SK-MEL-5 (cell line): ENCODE measurements around the gene BABAM2. TPM values are rescaled to one million over a fixed set of nuclear protein-coding genes. Genes with fewer than 3 reads are reported as not detected.
"Not testable (repeated sequence)": the region's sequence is repeated elsewhere in the genome, so short reads cannot be mapped to it uniquely, and the experiment has no call there.

Experiments
- DNase-seq: peaks from one replicate; pipeline ENCODE4 v3.0.0-alpha.2; 2016; ENCODE audit warnings: low read depth, low spot score
- in situ Hi-C: cut with HindIII; loops from 2 replicates; pipeline ENCODE4 v1.10.0; 2016; ENCODE audit warnings: low sequenced_read_pairs, high pct_unique_total_duplicates, low pct_unique_long_range_greater_than_20kb
- total RNA-seq: library from RNA; depleted of rRNA; stranded (reverse); fragments of >200 nt; shearing (Covaris generic); gene quantifications from 2 replicates; pipeline ENCODE4 v1.2.3, GENCODE V29; 2014

Gene BABAM2
- total RNA-seq, 1 experiment from 2014 or later, result 50.7 TPM

- in situ Hi-C loops, result no loop called here
Observed at GRCh38 chr2:28320371-28320770, 429.8 kb downstream of the BABAM2 start.

DNA sequence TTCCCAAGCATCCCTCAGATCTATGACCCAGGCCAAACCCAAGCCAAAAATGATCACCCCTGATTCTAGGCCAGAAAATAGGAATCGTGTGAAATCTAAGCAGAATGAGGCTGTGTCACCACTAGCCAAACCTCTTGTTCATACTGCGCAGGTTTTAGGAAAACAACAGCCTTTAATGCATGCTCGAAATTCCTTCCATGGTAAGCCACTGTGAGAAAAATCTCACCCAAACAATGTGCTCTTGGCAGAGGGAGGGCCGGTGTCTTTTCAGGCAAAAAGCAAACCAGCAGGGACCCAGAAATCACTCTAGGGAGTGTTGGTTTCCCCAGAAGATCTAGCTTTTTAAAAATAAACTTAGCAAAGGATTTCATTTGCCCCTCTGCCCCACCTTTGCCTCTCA lies 430.9 kb downstream of the BABAM2 start:
- in situ Hi-C loops, result no loop called here
- DNase-seq, result no peak

More at GRCh38 chr2:28320371-28320770, 429.8 kb downstream of the BABAM2 start:
- DNase-seq, result no peak

GRCh38 chr2:28322051-28322450 lies 431.5 kb downstream of the BABAM2 start:
- DNase-seq, result no peak
- in situ Hi-C loops, result no loop called here

- no peak for DNase-seq
- in situ Hi-C loops, result no loop called here
Observed at GRCh38 chr2:28322456-28322855, 431.9 kb downstream of the BABAM2 start.

DNA sequence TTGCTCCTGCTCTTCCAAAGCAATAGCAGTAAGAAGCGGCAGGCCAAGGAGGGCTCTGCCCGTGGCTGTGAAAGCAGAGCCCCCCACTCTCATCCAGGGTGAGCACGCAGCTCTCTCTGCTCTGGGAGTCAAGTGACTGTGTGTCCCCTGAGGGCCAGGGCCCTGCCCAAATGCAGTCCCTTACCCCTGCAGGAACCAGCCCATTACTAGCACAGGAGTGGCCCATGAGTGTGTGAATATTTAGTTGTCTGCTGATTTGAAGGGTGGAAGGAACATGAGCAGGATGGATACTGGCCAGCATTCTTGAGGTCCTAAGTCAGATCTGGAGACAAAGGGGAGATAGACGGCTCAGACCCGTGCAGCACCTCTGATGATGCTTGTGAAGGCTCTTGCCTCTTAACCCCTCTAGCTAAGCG lies 432.5 kb downstream of the BABAM2 start:
- in situ Hi-C loops, result no loop called here
- DNase-seq, result no peak

DNA sequence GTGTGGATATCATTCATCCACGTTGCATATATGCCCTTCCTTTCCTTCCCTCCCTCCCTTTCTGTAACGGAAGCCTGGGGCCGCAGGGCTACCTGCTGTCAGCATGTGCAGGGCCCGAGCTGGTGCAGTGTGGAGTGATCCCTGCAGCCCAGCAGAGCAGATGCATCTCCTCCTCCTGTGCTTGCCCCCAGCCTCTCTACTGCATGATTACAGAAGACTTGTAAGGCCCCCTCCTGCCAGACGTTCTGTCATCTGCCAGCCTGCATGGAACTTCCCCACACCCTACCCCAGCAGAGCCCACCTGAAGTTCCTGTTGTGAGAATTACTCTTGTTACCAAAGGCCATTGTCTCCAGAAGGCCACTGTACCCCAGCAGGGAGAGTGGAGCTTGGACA lies 434.6 kb downstream of the BABAM2 start:
- in situ Hi-C loops, result no loop called here
- no peak for DNase-seq

- in situ Hi-C loops, result no loop called here
- no peak for DNase-seq
Observed at GRCh38 chr2:28325567-28326468, 435.3 kb downstream of the BABAM2 start.

GRCh38 chr2:28326469-28326805 lies 435.9 kb downstream of the BABAM2 start:
- no peak for DNase-seq
- in situ Hi-C loops, result no loop called here

DNA sequence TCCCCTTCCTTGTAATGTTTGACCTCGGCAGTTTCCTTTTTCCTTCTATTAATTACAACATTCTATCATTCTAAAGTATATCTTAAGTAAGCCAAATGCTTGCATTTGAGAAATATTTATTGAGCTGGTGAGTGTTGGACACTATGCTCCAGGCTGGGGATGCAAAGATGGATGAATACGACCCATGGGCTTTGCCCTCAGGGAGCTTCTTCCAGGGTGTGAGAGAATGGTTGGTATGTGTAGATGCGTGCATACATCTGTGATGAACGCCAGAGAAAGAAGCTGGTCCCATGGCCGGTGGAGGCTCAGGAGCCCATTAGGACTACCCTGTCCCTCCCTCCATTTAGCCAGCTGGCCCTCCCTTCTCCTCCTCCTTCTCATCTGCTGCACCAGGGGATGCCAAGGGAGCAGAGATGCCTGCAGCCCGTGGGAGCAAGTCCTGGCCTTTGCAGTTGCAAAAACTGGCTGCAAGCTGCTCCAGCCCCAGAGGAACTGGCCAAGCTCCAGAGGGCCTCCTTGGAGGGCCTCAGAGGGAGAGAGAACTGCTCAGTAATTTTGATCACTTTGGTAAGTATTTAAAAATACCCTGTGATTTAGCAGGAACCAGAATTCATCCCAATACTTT lies 436.5 kb downstream of the BABAM2 start:
- in situ Hi-C loops, result no loop called here
- no peak for DNase-seq

- in situ Hi-C loops, result no loop called here
- DNase-seq, result no peak
Observed at GRCh38 chr2:28327581-28327955, 437.0 kb downstream of the BABAM2 start.

GRCh38 chr2:28327956-28328922 lies 437.7 kb downstream of the BABAM2 start:
- DNase-seq, result peak; percentile 28

DNA sequence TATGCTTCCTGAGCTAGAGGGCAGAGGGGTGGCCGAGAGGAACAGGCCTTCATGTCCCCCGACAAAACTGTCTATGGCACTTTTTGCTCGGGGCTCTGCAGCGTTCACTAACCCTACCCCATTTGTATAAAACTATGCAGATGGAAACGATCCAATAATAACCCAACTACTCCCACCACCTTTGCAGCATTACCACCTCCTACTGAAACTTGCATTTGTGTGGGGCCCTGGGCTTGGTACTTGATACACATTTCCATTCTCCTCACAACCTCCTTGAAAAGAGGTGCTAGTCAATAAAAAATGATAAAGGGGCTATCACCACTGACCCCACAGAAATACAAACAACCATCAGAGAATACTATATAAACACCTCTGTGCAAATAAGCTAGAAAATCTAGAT lies 438.7 kb downstream of the BABAM2 start:
- DNase-seq, result no peak
- in situ Hi-C loops, result no loop called here

More at GRCh38 chr2:28327956-28328922, 437.7 kb downstream of the BABAM2 start:
- in situ Hi-C loops, result no loop called here

- in situ Hi-C loops, DNase-seq: not testable (repeated sequence)
Observed at GRCh38 chr2:28330722-28331121, 440.2 kb downstream of the BABAM2 start.

DNA sequence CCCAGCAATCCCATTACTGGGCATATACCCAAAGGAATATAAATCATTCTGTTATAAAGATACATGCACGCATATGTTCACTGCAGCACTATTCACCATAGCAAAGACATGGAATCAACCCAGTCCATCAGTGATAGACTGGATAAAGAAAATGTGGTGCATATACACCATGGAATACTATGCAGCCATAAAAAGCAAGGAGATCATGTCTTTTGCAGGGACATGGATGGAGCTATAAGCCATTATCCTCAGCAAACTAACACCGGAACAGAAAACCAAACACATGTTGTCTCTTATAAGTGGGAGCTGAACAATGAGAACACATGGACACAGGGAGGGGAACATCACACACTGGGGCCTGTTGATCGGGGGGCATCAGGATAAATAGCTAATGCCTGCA lies 441.3 kb downstream of the BABAM2 start:
- DNase-seq, in situ Hi-C loops: not testable (repeated sequence)

- no peak for DNase-seq
Observed at GRCh38 chr2:28332696-28333095, 442.2 kb downstream of the BABAM2 start.

DNA sequence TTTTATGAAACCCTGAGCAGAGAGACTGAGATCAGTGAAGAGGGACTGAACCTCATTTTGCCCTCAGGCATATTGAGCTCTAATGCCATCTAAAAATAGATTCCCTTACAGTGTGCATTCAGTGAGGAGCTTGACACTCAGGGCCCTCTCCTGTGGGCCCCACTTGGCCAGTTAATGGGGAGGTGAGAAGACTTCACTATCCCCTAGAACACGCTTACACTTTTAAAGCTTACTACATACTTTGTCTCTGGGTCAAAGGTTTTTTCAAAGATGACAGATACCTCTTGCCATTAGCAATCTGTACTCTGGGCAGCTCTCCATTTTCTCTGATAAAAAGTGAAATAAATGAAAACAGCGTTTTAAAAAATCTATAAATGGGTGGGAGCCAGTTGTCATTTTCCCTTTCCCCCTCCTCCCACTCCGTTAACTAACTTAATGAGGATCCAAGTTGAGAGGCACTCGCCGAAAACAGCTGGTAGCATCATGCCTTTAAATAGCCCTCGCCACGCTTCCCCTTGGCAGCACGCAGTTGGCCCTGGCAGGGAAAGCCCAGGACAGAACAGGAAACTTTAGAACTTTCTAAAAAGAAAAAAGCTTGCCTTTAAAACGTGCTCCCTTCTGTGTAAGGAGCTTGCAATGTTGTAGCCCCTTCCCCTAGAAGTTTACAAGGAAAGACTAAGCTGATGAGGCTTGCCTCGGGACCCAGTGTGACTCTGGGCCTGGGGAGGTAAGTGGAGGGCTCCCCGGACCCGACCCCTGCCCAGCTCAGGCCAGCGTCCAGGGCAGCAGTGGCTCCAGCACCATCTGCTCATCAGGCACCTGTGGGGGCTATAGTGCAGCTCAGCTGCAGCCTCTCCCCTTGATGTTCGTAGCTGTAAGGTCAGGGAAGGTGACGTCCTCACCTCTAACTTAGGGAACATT lies 443.3 kb downstream of the BABAM2 start:
- in situ Hi-C loops, result no loop called here
- DNase-seq, result peak; percentile 30

More at GRCh38 chr2:28332696-28333095, 442.2 kb downstream of the BABAM2 start:
- in situ Hi-C loops, result no loop called here

DNA sequence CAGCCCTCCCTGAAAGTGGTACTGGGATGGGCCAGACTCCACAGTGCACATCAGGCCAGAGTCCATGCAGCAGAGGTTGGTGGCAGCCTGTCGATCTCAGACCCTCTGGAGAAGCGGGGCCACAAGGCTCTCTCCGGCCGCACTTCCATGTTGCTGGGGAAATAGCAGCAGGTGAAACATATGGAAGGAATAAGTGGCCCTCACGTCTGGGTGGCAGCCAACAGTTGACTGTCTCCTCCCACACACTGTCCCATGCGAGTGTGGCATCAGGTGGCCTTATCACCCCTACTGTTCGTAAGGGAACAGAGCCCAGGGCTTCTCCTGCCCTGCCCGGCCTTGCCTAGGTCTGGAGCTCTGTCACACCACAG lies 444.0 kb downstream of the BABAM2 start:
- in situ Hi-C loops, result no loop called here

More for the DNA sequence above, 444.0 kb downstream of the BABAM2 start:
- no peak for DNase-seq
